Measurements from ENCODE around the gene CCDC82. TPM values are rescaled to one million over a fixed set of nuclear protein-coding genes. Genes with fewer than 3 reads are reported as not detected.

The CCDC82 gene
- total RNA-seq, 2 experiments from 2014 or later = 32.0 to 34.0 TPM

DNA sequence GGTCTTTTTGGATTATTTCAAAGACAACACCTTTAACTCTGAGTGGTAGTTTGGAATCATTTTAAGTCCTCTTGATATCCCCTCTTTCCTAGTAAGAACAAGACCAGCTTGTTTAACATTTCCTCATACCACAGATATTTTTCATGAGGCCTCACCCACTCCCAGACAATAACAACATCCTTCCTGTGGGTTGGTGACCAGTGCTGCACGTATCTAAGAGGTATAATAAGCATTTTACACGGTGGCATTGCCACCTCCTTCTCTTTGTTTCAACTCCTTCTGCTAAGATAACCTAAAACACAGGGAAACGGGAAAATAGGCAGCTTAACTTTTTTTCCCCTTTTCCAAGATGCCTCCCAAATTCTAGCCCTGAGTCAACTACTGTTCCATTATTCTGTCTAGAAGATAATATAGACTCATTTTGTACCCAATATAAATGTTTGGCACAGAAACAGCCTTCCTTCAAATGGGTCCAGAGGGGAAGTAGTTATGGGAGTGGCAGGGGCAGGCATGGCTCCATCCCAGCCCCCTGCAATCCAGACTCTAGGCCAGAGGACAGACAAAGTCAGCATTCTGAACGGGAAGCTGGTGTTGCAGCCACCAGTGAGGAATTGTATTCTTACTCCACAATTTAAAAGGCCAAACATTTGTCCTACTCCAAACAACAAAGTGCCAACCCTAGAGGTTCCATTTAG lies 75.2 kb downstream of the CCDC82 start:
- intact Hi-C loops (cut with micrococcal nuclease) = no loop called here
- Mint-ChIP-seq H3K9me3 (no peaks in the 10 kb centered on the region), H3K27me3 (ENCODE audit: low read depth) (no peaks in the 10 kb centered on the region), H3K4me1 (ENCODE audit: low read depth) (peaks cover 88% of the 10 kb centered on the region), H3K27ac (peak overlapping the region; percentile 6), H3K36me3 (ENCODE audit: low read depth) (peaks cover 23% of the 10 kb centered on the region), H3K4me3 (no peak overlapping the region)
- CTCF ChIA-PET = interaction anchor here (0.6 to 3.7 kb wide), 6 partner anchors 21 to 63 kb away, joined by 3 to 14 read pairs (median 4); partner anchors contain the start of gene MAML2
- no peak for DNase-seq

DNA sequence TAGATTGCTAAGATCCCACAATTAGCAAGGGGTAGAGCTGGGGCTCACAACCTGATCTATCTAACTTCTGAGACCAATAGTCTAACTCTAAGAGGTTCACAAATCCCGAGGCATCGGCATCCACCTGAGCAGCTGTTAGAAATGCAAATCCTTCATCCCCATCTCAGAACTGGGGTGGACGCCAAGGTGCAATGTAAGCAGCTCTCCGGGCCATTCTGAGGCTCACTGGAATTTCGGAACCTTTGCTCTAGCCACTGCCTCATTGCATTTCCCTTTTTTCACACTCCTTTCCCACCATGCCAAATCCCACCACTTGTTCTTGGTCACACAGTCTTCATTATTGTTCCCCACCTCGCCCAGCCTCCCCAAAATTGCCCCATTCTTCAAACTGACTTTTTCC lies 76.5 kb downstream of the CCDC82 start:
- Mint-ChIP-seq H3K27me3 (ENCODE audit: low read depth) (no peaks in the 10 kb centered on the region), H3K36me3 (ENCODE audit: low read depth) (peaks cover 22% of the 10 kb centered on the region), H3K4me3 (no peak overlapping the region), H3K4me1 (ENCODE audit: low read depth) (peaks cover 88% of the 10 kb centered on the region), H3K27ac (no peak overlapping the region), H3K9me3 (no peaks in the 10 kb centered on the region)
- DNase-seq = no peak
- intact Hi-C loops (cut with micrococcal nuclease) = no loop called here
- CTCF ChIA-PET = interaction anchor here (3.7 kb wide), 1 partner anchor 30 kb away, joined by 14 read pairs; the partner anchor contains the start of gene MAML2

DNA sequence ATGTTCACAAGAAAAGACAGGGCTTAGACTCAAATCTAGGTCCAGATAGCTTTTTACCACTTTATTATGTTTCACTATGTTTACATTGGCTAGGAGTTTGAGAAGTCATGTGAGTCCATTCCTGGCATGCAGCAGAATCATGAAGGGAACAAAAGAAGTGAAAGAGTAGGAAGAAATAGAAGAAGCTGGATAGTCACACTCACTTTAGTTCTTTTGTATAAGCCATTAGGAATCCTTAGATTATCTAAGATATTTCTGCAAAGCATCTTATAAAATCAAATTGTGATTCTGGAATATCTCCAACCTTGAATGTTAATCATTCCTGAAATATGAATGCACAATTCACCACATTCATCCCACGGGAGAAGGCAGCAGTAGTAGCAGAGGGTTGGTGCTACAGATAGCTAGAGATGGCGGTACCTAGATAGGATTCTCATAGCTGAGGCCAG lies 78.6 kb downstream of the CCDC82 start:
- Mint-ChIP-seq H3K36me3 (ENCODE audit: low read depth) (peaks cover 11% of the 10 kb centered on the region), H3K4me1 (ENCODE audit: low read depth) (peaks cover 88% of the 10 kb centered on the region), H3K27me3 (ENCODE audit: low read depth) (no peaks in the 10 kb centered on the region), H3K27ac (no peak overlapping the region), H3K9me3 (no peaks in the 10 kb centered on the region), H3K4me3 (no peak overlapping the region)
- intact Hi-C loops (cut with micrococcal nuclease) = no loop called here
- DNase-seq = no peak
- CTCF ChIA-PET = interaction anchor here (1.5 to 3.7 kb wide), 4 partner anchors 18 to 32 kb away, joined by 6 to 14 read pairs (median 8); partner anchors contain the start of gene MAML2

DNA sequence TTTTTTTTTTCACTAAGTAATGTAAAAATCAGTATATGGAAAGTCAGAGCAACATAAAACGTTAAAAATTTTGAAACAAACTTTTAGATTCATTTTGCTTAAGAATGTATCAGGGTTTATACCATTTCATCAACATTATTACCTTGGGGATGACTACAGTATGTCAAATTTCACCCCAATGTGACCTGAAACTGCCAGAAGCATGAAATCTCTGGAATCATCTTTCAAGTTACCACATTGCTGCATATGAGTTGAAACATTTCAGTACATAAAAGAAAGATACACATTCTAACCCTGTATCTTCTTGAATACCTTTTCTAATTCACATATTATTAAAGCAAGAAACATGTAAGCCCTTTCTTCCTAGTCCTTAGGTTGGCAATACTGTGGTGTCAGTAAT lies 79.5 kb downstream of the CCDC82 start:
- CTCF ChIA-PET = interaction anchor here (0.7 to 2.5 kb wide), 7 partner anchors 8 to 387 kb away, joined by 3 to 9 read pairs (median 6); partner anchors contain the start of gene MAML2
- peaks cover 6% of the 10 kb centered on the region for H3K36me3 Mint-ChIP-seq (ENCODE audit: low read depth)
- peaks cover 85% of the 10 kb centered on the region for H3K4me1 Mint-ChIP-seq (ENCODE audit: low read depth)
- no peak overlapping the region for H3K4me3 Mint-ChIP-seq
- no peak overlapping the region for H3K27ac Mint-ChIP-seq
- H3K27me3 Mint-ChIP-seq (ENCODE audit: low read depth) = no peaks in the 10 kb centered on the region
- intact Hi-C loops (cut with micrococcal nuclease) = no loop called here
- no peak for DNase-seq
- no peaks in the 10 kb centered on the region for H3K9me3 Mint-ChIP-seq

DNA sequence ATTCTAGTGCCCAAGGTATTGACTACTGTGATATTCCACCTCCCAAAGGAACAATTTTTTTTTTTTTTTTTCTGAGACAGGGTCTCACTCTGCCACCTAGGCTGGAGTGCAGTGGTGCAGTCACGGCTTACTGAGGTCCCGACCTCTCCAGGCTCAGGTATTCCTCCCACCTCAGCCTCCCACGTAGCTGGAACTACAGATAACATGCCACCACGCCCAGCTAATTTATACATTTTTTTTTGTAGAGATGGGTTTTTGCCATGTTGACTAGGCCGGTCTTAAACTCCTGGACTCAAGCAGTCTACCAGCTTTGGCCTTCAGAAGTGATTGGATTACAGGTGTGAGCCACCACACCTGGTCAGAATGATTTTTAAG lies 80.1 kb downstream of the CCDC82 start:
- intact Hi-C loops (cut with micrococcal nuclease) = no loop called here
- CTCF ChIA-PET = interaction anchor here (0.7 to 2.5 kb wide), 5 partner anchors 8 to 386 kb away, joined by 3 to 9 read pairs (median 3); partner anchors contain the start of gene MAML2
- H3K4me1 Mint-ChIP-seq (ENCODE audit: low read depth) = peaks cover 80% of the 10 kb centered on the region
- no peak for DNase-seq
- H3K27ac Mint-ChIP-seq = no peak overlapping the region
- no peaks in the 10 kb centered on the region for H3K27me3 Mint-ChIP-seq (ENCODE audit: low read depth)
- peaks cover 6% of the 10 kb centered on the region for H3K36me3 Mint-ChIP-seq (ENCODE audit: low read depth)
- H3K4me3 Mint-ChIP-seq = no peak overlapping the region
- H3K9me3 Mint-ChIP-seq = no peaks in the 10 kb centered on the region

DNA sequence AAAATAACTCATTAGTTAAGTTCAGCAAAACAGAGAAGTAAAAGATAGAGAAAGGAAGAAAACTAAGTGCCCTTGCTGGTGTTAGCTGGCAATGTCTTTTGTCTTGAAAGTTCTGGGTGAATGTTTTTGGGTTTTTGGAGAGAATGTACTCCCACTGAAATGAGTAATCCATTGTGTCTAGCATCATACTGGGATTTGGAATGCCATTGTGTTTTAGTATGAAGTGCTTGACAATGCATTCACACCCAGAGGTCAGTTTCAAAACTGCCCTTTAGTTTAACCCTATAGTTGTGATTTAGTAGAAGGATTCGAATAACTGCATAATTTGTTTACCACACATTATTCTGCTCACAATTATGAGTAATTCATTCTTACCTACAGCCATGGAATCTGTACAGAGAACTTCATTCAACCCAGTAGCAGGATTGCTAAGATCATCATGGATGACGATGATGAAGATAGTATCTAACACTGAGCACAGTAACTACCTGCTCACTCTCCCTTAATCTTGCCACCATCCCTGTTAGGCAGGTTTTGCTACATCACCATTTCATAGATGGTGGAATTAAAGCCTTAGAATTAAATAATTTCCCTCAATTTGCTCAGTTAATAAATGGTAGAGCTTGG lies 80.6 kb downstream of the CCDC82 start:
- Mint-ChIP-seq H3K27ac (peak overlapping the region; percentile 65), H3K36me3 (ENCODE audit: low read depth) (peaks cover 4% of the 10 kb centered on the region)
- CTCF ChIA-PET = interaction anchor here (0.7 to 2.5 kb wide), 8 partner anchors 9 to 386 kb away, joined by 3 to 9 read pairs (median 4); partner anchors contain the start of gene MAML2

DNA sequence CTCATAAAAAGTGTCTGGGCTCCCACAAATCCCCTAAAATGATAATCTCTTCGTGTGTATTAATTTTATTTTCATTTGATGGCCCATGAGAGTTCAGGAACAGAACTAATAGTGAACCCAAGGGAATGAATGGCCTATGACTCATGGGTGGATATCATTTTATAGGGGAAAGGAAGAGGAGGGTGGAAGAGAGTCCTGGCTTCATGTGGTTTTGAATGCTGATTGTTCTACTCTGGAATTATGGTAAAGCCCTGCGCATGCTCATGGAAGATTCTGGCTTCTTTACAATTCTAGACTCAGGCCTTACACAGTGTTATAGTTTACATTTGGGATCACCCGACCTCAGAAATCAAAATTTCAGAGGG lies 82.0 kb downstream of the CCDC82 start:
- Mint-ChIP-seq H3K9me3 (no peaks in the 10 kb centered on the region), H3K36me3 (ENCODE audit: low read depth) (peaks cover 4% of the 10 kb centered on the region), H3K4me3 (peak overlapping the region; percentile 47), H3K4me1 (ENCODE audit: low read depth) (peaks cover 77% of the 10 kb centered on the region), H3K27ac (no peak overlapping the region), H3K27me3 (ENCODE audit: low read depth) (no peaks in the 10 kb centered on the region)
- CTCF ChIA-PET = interaction anchor here (1.0 to 1.7 kb wide), 5 partner anchors 11 to 35 kb away, joined by 3 to 6 read pairs (median 4); partner anchors contain the start of gene MAML2
- intact Hi-C loops (cut with micrococcal nuclease) = loop anchor here (1.0 kb wide), 2 partner anchors 15 to 31 kb away; no protein-coding TSS in a partner anchor
- DNase-seq = no peak

More for the DNA sequence above, 80.6 kb downstream of the CCDC82 start:
- Mint-ChIP-seq H3K4me3 (no peak overlapping the region), H3K4me1 (ENCODE audit: low read depth) (peaks cover 77% of the 10 kb centered on the region), H3K27me3 (ENCODE audit: low read depth) (no peaks in the 10 kb centered on the region), H3K9me3 (no peaks in the 10 kb centered on the region)
- intact Hi-C loops (cut with micrococcal nuclease) = no loop called here
- DNase-seq = no peak

DNA sequence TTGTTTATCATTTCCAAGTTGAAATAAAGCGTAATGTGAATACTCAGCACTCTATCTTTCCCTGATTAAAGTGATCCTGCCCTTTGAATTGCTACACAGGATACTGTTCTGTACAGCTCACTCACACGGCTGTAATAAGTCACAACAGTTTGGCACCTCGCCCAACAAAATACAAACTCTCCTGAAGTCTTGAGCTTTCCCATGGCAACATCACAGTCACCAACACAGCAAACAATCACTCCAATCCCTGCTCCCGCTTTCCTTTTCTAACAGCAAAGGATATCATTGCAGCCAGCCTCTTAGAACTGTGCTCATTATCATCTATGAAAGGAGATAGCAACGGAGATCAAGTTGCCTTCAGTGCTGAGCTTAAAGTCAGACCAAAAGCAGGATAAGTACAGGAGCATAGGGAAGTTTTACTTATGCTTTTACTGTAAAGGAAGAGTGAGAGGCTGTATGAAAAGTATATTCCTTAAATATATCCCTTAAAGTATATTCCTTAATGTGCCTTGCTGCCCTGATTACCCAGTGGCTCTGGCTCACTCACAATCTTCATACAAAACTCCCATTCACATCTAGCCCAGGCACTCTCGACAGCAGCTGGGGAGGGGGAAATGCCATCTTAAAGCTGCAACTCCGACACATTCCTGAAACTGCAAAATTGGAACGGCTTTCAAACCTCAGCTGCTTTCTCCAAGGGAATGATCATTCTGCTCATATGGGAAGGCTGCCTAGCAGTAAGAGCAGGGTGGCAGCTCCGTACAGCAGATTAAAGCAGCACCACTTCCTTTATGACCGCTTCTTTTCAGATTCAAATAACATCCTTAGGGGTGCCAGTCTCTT lies 82.6 kb downstream of the CCDC82 start:
- no peaks in the 10 kb centered on the region for H3K9me3 Mint-ChIP-seq
- peaks cover 77% of the 10 kb centered on the region for H3K4me1 Mint-ChIP-seq (ENCODE audit: low read depth)
- intact Hi-C loops (cut with micrococcal nuclease) = loop anchor here (1.0 kb wide), 1 partner anchor 15 kb away; no protein-coding TSS in a partner anchor
- CTCF ChIA-PET = interaction anchor here (0.6 to 1.7 kb wide), 8 partner anchors 12 to 37 kb away, joined by 3 to 8 read pairs (median 4); partner anchors contain the start of gene MAML2
- peak overlapping the region; percentile 25 for H3K27ac Mint-ChIP-seq
- H3K36me3 Mint-ChIP-seq (ENCODE audit: low read depth) = peaks cover 4% of the 10 kb centered on the region
- DNase-seq = peak; percentile 64
- peak overlapping the region; percentile 47 for H3K4me3 Mint-ChIP-seq
- no peaks in the 10 kb centered on the region for H3K27me3 Mint-ChIP-seq (ENCODE audit: low read depth)

DNA sequence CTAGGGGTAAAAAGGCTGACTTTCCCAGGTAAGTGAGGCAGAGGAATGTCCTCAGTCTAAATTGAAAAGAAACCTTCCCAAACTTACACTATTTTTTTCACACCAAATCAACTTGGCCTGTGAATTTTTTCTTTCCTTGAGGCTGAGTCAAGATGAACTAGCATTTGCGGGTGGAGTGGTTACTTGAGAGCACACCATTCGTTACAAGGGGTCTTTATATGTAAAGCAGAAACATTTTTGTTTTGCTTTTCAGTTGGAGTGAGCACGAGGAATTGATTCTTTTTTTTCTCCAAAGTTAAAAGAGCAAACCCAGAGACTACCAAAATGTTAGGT lies 83.1 kb downstream of the CCDC82 start:
- H3K9me3 Mint-ChIP-seq = no peaks in the 10 kb centered on the region
- H3K4me1 Mint-ChIP-seq (ENCODE audit: low read depth) = peaks cover 73% of the 10 kb centered on the region
- DNase-seq = no peak
- CTCF ChIA-PET = interaction anchor here (0.6 to 1.7 kb wide), 7 partner anchors 11 to 48 kb away, joined by 3 to 6 read pairs (median 3); partner anchors contain the start of gene MAML2
- intact Hi-C loops (cut with micrococcal nuclease) = no loop called here
- H3K4me3 Mint-ChIP-seq = peak overlapping the region; percentile 8
- H3K27ac Mint-ChIP-seq = peak overlapping the region; percentile 25
- H3K36me3 Mint-ChIP-seq (ENCODE audit: low read depth) = no peaks in the 10 kb centered on the region
- H3K27me3 Mint-ChIP-seq (ENCODE audit: low read depth) = no peaks in the 10 kb centered on the region

DNA sequence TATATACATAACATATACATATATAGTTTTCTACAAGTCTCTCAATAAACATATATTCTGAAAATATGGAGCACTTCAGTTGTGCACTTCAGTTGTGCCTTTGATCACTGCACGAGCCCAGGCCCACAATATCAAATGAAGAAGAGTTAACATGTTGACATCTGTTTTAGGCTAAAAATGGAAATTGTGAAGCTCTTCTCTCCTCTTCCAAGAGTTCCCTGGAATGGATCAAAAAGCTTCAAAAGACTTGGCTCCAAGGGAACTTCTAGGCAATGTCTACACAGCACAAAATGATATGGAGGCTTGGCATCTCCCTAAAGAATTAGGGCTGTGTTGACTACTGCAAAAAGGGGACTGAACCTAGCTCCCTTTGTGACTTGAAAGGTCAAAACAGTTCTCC lies 83.6 kb downstream of the CCDC82 start:
- Mint-ChIP-seq H3K27me3 (ENCODE audit: low read depth) (no peaks in the 10 kb centered on the region), H3K27ac (no peak overlapping the region), H3K4me1 (ENCODE audit: low read depth) (peaks cover 72% of the 10 kb centered on the region), H3K36me3 (ENCODE audit: low read depth) (no peaks in the 10 kb centered on the region), H3K4me3 (no peak overlapping the region), H3K9me3 (no peaks in the 10 kb centered on the region)
- DNase-seq = no peak
- CTCF ChIA-PET = interaction anchor here (0.7 to 1.7 kb wide), 4 partner anchors 10 to 48 kb away, joined by 3 to 4 read pairs (median 4); no protein-coding TSS in a partner anchor
- intact Hi-C loops (cut with micrococcal nuclease) = no loop called here

DNA sequence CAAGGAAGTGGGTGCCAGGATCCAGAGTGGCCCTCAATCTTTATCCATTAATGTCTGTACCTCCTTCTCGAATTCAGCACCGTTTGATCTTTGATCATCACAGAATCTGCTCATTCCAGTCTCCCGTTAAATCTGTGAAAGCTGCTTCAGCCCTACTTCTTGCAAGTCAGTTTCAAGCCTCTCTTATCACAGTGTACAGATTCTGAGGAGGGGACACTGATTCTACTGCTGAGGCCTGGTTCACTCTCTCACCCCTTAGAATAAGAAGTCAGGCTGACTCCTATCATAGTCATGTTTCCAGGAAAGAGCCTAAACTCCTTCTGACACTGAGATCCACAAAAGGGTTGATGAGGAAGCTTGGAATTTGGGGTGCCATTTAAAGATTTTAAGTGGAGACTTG lies 85.7 kb downstream of the CCDC82 start:
- DNase-seq = no peak
- H3K36me3 Mint-ChIP-seq (ENCODE audit: low read depth) = peaks cover 7% of the 10 kb centered on the region
- CTCF ChIA-PET = interaction anchor here (0.8 kb wide), 1 partner anchor 35 kb away, joined by 3 read pairs; no protein-coding TSS in a partner anchor
- H3K4me1 Mint-ChIP-seq (ENCODE audit: low read depth) = peaks cover 75% of the 10 kb centered on the region
- no peak overlapping the region for H3K4me3 Mint-ChIP-seq
- H3K27ac Mint-ChIP-seq = peak overlapping the region; percentile 68
- intact Hi-C loops (cut with micrococcal nuclease) = loop anchor here (2.0 kb wide), 1 partner anchor 15 kb away; no protein-coding TSS in a partner anchor
- H3K9me3 Mint-ChIP-seq = no peaks in the 10 kb centered on the region
- H3K27me3 Mint-ChIP-seq (ENCODE audit: low read depth) = no peaks in the 10 kb centered on the region
